Ramos (cell line): ENCODE results near the gene TRIM28.
"Not testable (repeated sequence)": the region's sequence is repeated elsewhere in the genome, so short reads cannot be mapped to it uniquely, and the experiment has no call there.

Experiments used
- in situ Hi-C: fragments of 300-500 bp; cut with MboI; formaldehyde crosslinking; loops from one replicate; pipeline ENCODE4 v1.14.3; 2022; ENCODE audit warnings: low sequenced_read_pairs; ENCODE audit not compliant: unreplicated experiment

The TRIM28 gene

GRCh38 chr19:58518256-58519086 lies 25.4 kb upstream of the TRIM28 start:
- in situ Hi-C loops: no loop called here

DNA sequence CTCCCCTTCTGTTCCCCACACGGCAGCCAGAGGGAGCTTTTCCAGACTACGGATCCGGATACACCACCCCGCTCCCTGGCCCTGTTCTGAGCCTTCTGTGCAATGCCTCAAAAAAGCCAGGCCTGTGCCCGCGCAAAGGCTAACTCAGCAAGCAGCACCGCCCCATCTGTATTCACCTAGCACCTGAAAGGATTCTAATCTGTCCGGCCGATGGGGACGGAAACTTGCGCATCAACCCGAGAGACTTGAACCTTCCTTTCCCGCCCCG lies 24.8 kb upstream of the TRIM28 start:
- in situ Hi-C loops: no loop called here

- in situ Hi-C loops: no loop called here
Measured at GRCh38 chr19:58519355-58520256, 24.3 kb upstream of the TRIM28 start, which contains the start of gene ZBTB45. ZBTB45 (minus strand) TSS chr19:58519810; CDS start chr19:58517673, 2,137 bp downstream.

DNA sequence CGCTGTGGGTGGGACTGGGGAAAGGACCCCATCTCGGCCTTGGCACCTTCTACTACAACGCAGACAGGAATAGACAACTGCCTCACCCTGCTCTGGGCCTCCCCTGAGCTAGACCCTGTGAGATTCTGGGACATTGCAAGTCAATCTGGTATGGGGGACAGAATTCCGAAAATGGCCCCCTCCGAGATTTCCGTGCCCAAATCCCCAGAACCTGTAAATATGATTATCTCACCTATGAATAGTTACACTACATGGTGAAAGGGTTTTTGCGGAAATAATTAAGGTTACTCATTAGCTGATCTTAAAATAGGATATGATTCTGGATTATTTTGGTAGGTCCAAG lies 23.6 kb upstream of the TRIM28 start:
- in situ Hi-C loops: no loop called here

DNA sequence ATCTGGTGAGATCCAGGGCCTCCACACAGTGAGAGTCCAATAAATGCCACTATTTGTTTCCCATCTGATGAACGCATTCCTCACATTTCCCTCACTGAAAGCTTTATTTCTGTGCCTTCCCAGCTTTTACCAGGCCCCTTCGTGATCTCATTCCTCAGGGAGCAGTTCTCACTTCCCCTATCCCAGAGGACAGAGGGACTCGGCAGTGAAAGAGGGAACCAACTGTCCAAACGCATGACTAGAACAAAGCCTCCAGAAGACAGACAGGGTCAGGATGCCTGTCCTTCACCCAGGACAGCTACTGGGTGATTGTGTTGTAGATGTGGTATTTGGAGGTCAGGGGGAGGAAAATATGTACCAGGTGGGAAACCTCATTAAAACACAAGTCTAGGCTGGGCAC lies 22.2 kb upstream of the TRIM28 start:
- in situ Hi-C loops: no loop called here

DNA sequence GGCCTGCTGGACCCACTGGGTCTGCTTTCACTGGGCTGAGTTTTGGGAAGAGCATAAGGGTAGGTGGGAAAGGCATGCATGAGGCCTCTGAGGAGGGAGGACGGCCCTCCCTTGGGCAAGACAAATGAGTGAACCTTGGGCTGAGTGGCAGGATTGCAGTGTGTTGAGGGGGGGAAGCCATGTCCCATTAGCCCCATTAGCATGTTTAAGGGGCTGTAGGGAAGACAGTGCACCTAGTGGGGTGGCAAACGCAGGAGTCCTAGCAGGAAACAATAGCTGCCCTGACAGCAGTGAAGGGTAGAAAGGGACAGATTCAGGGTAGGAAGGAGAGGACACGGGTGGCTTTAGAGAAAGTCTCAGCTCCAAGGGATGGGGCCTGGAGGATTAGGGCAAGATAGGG lies 21.2 kb upstream of the TRIM28 start:
- in situ Hi-C loops: no loop called here

- in situ Hi-C loops: no loop called here
Measured at GRCh38 chr19:58529405-58529804, 14.5 kb upstream of the TRIM28 start.

DNA sequence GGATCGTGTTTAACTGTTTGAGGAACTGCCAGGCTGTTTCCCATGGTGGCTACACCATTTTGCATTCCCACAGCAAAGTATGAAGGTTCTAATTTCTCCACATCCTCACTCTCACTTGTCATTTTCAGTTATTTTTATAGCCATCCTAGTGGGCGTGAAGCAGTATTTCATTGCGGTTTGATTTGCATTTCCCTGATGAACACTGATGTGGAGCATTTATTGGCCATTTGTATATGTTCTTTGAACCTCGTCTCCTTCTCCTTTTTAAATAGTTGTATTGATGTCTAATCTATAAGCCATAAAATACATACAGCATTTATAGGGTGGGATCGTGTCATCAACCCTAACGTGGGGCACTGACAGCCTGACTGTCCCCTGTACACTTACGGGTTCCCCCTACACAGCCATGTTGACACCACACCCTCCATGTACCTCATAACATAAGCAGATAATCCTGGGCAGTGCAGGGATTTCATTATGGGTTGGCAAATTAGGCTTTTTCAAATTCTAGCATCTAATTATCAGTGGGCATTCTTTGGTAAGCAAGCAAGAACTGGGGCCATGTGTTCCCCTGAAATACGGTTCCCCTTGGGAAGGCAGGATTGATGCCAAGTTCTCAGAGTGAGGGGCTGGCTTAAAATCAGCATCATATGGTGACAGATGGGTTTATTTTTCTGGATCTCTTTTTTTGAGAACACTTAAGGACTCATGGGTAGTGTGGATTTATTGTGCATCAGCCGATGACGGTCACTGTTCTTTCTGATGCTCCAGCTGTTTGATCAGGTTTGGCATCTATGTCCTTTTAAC lies 12.6 kb upstream of the TRIM28 start:
- in situ Hi-C loops: no loop called here

DNA sequence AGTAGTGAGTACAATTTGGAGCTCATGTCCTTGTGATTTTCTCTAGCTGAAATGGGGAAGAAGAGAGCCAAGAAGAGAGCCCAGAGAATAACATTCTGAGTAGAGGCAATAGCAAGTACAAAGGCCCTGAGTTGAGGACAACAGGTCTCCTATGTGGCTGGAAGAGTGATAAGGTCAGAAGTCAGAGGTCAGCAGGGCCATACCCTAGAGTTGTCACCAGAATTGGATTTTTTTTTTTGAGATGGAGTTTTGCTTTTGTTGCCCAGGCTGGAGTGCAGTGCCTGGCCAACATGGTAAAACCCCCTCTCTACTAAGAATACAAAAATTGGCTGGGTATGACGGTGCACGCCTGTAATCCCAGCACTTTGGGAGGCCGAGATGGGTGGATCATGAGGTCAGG lies 8.0 kb upstream of the TRIM28 start:
- in situ Hi-C loops: no loop called here

DNA sequence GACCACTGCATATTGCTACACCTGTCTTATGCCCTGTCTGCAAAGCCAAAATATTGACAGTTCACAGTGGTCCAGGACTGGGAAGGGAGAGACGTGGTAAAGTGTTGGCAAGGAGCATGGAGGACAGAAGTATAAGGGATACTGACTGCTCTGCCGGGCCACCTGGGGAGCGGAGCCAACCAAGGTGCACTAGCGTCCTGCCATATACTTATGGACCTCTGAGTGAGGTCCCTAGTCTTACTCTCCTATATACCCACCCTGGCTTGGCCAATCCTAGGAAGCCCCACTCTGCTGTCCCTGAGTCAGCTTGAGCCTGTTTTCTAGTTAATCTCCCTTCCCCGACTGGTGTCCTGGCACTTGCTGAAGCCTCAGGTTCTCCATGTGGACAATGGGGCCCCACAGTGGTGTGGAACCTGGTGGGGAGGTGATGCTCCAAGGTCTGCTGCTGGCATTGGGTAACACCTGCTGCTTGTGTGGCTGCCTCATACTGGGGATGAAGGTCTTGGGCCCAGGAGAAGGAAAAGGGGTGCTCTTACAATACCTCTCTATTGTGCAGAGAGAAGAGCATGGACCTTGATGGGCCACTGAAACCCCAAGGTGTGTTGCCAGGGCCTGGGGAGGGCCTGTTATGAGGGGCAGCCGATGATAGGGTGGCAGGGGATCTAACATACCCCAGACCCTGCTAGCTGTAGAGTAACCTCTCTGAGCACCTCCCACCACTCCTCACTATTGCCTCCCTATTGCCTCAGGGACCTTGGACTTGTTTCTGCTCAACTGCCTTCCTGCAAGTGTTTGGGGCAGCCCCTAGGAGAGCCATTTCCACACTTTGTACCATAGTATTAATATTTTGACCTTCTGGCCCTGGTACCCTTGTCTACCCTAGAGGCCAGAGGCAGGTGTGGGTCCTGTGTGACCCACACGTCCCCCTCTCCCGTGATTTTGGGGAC lies 6.7 kb upstream of the TRIM28 start:
- in situ Hi-C loops: no loop called here

GRCh38 chr19:58538257-58539168 lies 5.4 kb upstream of the TRIM28 start:
- in situ Hi-C loops: no loop called here

DNA sequence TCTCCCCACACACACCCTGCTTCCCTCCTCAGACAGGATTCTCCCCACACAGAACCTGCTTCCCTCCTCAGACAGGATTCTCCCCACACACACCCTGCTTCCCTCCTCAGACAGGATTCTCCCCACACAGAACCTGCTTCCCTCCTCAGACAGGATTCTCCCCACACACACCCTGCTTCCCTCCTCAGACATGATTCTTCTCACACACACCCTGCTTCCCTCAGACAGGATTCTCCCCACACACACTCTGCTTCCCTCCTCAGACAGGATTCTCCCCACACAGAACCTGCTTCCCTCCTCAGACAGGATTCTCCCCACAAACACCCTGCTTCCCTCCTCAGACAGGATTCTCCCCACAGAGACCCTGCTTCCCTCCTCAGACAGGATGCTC lies 4.7 kb upstream of the TRIM28 start:
- in situ Hi-C loops: not testable (repeated sequence)

DNA sequence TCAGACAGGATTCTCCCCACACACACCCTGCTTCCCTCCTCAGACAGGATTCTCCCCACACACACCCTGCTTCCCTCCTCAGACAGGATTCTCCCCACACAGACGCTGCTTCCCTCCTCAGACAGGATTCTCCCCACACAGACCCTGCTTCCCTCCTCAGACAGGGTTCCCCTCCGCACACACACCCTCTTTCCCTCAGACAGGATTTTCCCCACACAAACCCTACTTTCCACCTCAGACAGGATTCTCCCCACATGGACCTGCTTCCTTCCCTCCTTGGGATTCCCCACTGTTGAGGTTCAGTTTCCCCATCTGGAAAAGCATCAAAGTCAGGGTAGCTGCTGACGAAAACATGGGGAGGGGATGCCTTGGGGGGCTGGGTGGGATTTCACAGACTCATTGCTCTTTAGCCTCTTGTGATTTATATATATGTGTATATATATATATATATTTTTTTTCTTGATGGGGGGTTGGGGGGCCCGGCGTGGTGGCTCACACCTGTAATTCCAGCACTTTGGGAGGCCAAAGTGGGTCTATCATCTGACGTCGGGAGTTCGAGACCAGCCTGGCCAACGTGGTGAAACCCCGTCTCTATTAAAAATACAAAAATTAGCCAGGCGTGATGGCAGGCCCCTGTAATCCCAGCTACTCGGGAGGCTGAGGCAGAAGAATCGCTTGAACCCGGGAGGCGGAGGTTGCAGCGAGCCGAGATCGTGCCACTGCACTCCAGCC lies 1.1 kb upstream of the TRIM28 start:
- in situ Hi-C loops: not testable (repeated sequence)

DNA sequence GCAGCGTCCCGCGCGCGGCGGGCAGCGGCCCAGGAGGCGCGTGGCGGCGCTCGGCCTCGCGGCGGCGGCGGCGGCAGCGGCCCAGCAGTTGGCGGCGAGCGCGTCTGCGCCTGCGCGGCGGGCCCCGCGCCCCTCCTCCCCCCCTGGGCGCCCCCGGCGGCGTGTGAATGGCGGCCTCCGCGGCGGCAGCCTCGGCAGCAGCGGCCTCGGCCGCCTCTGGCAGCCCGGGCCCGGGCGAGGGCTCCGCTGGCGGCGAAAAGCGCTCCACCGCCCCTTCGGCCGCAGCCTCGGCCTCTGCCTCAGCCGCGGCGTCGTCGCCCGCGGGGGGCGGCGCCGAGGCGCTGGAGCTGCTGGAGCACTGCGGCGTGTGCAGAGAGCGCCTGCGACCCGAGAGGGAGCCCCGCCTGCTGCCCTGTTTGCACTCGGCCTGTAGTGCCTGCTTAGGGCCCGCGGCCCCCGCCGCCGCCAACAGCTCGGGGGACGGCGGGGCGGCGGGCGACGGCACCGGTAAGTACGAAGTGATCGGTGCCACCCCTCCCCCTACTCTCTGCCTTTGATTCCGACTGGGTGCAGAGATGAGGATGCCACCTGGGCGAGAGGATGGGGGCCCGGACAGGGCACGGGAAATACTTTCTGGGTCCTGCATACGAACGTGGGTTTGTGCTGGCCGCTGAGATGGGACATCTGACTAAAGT lies 874 bp downstream of the TRIM28 start:
- in situ Hi-C loops: no loop called here

- in situ Hi-C loops: no loop called here
Measured at GRCh38 chr19:58545286-58546018, 1.6 kb downstream of the TRIM28 start.

GRCh38 chr19:58546019-58546530 lies 2.2 kb downstream of the TRIM28 start:
- in situ Hi-C loops: no loop called here
